Endothelial cell of umbilical vein (primary cell): Measurements from ENCODE around the gene PRRT4. TPM values are rescaled to one million over a fixed set of nuclear protein-coding genes. Genes with fewer than 3 reads are reported as not detected.

Experiments used
- BruUV-seq: library from RNA; stranded (reverse); fragments of 400-500 nt; replicated peaks from 2 replicates; lab custom pipeline; 2021; lab: Mats Ljungman, UMichigan
- CTCF ChIA-PET: fragments of 300-600, 350-600 bp; sonication (Branson Sonifier 250); formaldehyde crosslinking; loops from one replicate; lab custom pipeline; 2021; ENCODE audit warnings: antibody characterized with exemption, inconsistent platforms; lab: Charles Lee
- POLR2A ChIA-PET: fragments of 300-600, 350-600 bp; sonication (Branson Sonifier 250); formaldehyde crosslinking; loops from one replicate; lab custom pipeline; 2021; ENCODE audit warnings: antibody characterized with exemption, inconsistent platforms; lab: Charles Lee
- DNase-seq: peaks from one replicate; pipeline ENCODE4 v3.0.0-alpha.2; 2011; ENCODE audit warnings: low read depth, low spot score
- FAIRE-seq: peaks from 2 replicates; lab custom pipeline; 2011; peaks lifted over from hg19 to GRCh38; lab: Jason Lieb, UNC
- H2AFZ ChIP-seq: 2 replicates; pipeline ENCODE4 v1.6.0; 2012; ENCODE audit warnings: low read depth, low read length, control low read depth, inconsistent platforms
- H3K27ac ChIP-seq: 2 replicates; pipeline ENCODE4 v1.5.1; 2011; ENCODE audit warnings: low read depth, mild to moderate bottlenecking, control low read depth, low read length, moderate library complexity; ENCODE audit not compliant: insufficient read depth
- H3K27me3 ChIP-seq, 2 experiments: 2 replicates each; pipeline versions ENCODE4 v1.6.0 to v1.6.1; 2011; ENCODE audit warnings: low read length in 2 of 2, mixed read lengths in 1 of 2; ENCODE audit not compliant: control insufficient read depth in 2 of 2, insufficient read depth in 2 of 2
- H3K36me3 ChIP-seq, 2 experiments: 2 replicates in 1 of 2; 3 replicates in 1 of 2; pipeline ENCODE4 v1.5.1; 2011; ENCODE audit warnings: low read length in 2 of 2, mild to moderate bottlenecking in 1 of 2, moderate library complexity in 1 of 2; ENCODE audit not compliant: control insufficient read depth in 2 of 2, insufficient read depth in 2 of 2; ENCODE audit errors: extremely low read depth in 1 of 2
- H3K4me1 ChIP-seq: 3 replicates; pipeline ENCODE4 v1.5.1; 2011; ENCODE audit warnings: mild to moderate bottlenecking, low read length; ENCODE audit not compliant: control insufficient read depth, insufficient read depth; ENCODE audit errors: extremely low read depth
- H3K4me2 ChIP-seq: 2 replicates; pipeline ENCODE4 v1.6.1; 2011; ENCODE audit warnings: low read length, control low read depth, mixed read lengths; ENCODE audit not compliant: insufficient read depth
- H3K4me3 ChIP-seq, 3 experiments: fragments of 200-600 bp in 1 of 3; sonication (generic), shearing (Covaris generic) in 1 of 3; replicated peaks in 1 of 3; 2 replicates each; pipeline ENCODE4 v1.5.1; 2011 to 2016; ENCODE audit warnings: control low read depth in 3 of 3, low read length in 3 of 3, mild to moderate bottlenecking in 2 of 3, inconsistent platforms in 1 of 3, low read depth in 1 of 3, moderate library complexity in 1 of 3; ENCODE audit not compliant: insufficient read depth in 1 of 3
- H3K79me2 ChIP-seq: 2 replicates; pipeline ENCODE4 v1.6.0; 2012; ENCODE audit warnings: low read length, inconsistent platforms; ENCODE audit not compliant: control insufficient read depth, insufficient read depth
- H3K9ac ChIP-seq: replicated peaks from 2 replicates; pipeline ENCODE3; 2011; ENCODE audit warnings: low read length, control low read depth; ENCODE audit not compliant: insufficient read depth; ENCODE audit errors: extremely low read depth
- H3K9me1 ChIP-seq: replicated peaks from 3 replicates; pipeline ENCODE4 v1.6.0; 2011; ENCODE audit warnings: mild to moderate bottlenecking, low read length; ENCODE audit not compliant: control insufficient read depth, insufficient read depth; ENCODE audit errors: extremely low read depth
- H3K9me3 ChIP-seq: replicated peaks from 2 replicates; pipeline ENCODE4 v1.5.1; 2012; ENCODE audit warnings: low read length, inconsistent platforms; ENCODE audit not compliant: control insufficient read depth, insufficient read depth
- H4K20me1 ChIP-seq: replicated peaks from 2 replicates; pipeline ENCODE3; 2011; ENCODE audit warnings: mild to moderate bottlenecking, low read length; ENCODE audit not compliant: control insufficient read depth, insufficient read depth; ENCODE audit errors: extremely low read depth
- EZH2 ChIP-seq: IDR thresholded peaks from 2 replicates; pipeline ENCODE4 v1.6.1; 2012; ENCODE audit warnings: borderline replicate concordance, low read depth, mild to moderate bottlenecking, moderate library complexity, low read length, inconsistent platforms; ENCODE audit not compliant: severe bottlenecking
- FOS ChIP-seq: IDR thresholded peaks from 2 replicates; pipeline ENCODE4 v1.6.1; 2011; ENCODE audit warnings: mild to moderate bottlenecking, low read length, moderate library complexity, borderline replicate concordance; ENCODE audit not compliant: insufficient read depth
- GATA2 ChIP-seq: IDR thresholded peaks from 2 replicates; pipeline ENCODE4 v1.7.0; 2011; ENCODE audit warnings: low read depth, mild to moderate bottlenecking, moderate library complexity, mixed read lengths, low read length; ENCODE audit not compliant: insufficient read length, insufficient read depth
- JUN ChIP-seq: IDR thresholded peaks from 2 replicates; pipeline ENCODE4 v1.6.1; 2011; ENCODE audit warnings: borderline replicate concordance, low read depth; ENCODE audit not compliant: insufficient read length, insufficient read depth
- MAX ChIP-seq: IDR thresholded peaks from 2 replicates; pipeline ENCODE4 v1.6.1; 2011; ENCODE audit not compliant: insufficient read depth, insufficient read length
- MYC ChIP-seq: IDR thresholded peaks from one replicate; pipeline ENCODE4 v1.6.1; 2011; ENCODE audit warnings: mild to moderate bottlenecking, low read depth, low read length
- POLR2A ChIP-seq: IDR thresholded peaks from 2 replicates; pipeline ENCODE4 v1.6.1; 2012; ENCODE audit warnings: low read depth, mild to moderate bottlenecking, control low read depth, low read length
- POLR2AphosphoS5 ChIP-seq: IDR thresholded peaks from 2 replicates; pipeline ENCODE4 v1.6.1; 2012; ENCODE audit warnings: low read depth, mild to moderate bottlenecking, control low read depth, low read length, moderate library complexity; ENCODE audit not compliant: insufficient read depth
- dilution Hi-C: fragments of 300-500 bp; cut with MboI; formaldehyde crosslinking; loops from one replicate; pipeline ENCODE4 v1.15.0; 2019; ENCODE audit warnings: low sequenced_read_pairs; ENCODE audit not compliant: extremely low pct_ligation_motif_present
- intact Hi-C: fragments of 100-400 bp; cut with micrococcal nuclease; formaldehyde crosslinking; loops from one replicate; pipeline ENCODE4 v1.10.0; 2022
- polyA plus RNA-seq, 4 experiments: library from polyadenylated mRNA; depleted of rRNA in 3 of 4; stranded (reverse) in 3 of 4; unstranded in 1 of 4; fragments of >200 nt; gene quantifications; 2 replicates each; pipeline versions ENCODE4 v1.2.1 to v1.2.3, GENCODE V29; 2011 to 2012; ENCODE audit warnings: missing spikeins in 1 of 4
- total RNA-seq: library from RNA; stranded (reverse); gene quantifications from 2 replicates; pipeline ENCODE4 v1.2.3, GENCODE V29; 2021
- TF ChIP-seq, protein P1 (sequence below), 2 donors: IDR thresholded peaks; 1 replicate in 1 of 2; 2 replicates in 1 of 2; pipeline ENCODE4 v1.5.1; 2011; ENCODE audit warnings: low read length in 2 of 2, mild to moderate bottlenecking in 2 of 2, moderate library complexity in 2 of 2, control low read depth in 1 of 2, inconsistent platforms in 1 of 2, low read depth in 1 of 2; ENCODE audit not compliant: insufficient read depth in 1 of 2; ENCODE audit errors: extremely low read depth in 1 of 2

Gene PRRT4
- total and polyA plus RNA-seq, 2 donors (not counting 3 experiments of a cell fraction or from before 2014, with no cell fraction given), result 0.03 TPM; not detected in 1

DNA sequence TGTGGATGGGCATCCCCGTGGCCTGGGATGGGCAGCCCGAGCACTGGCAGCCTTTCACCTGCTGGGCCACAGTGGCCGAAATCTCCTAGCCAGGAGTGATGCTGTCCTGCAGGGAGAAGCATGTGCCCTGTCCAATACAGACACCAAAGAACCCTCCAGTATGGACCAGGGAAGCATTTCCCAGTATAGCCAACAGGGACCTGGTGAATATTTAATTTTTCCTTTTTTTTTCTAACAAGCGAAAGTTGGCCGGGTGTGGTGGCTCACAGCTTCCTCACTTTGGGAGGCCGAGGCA, 37.3 kb upstream of the PRRT4 start:
- no peak for FAIRE-seq
- H3K27me3 ChIP-seq, result no peaks in the 10 kb centered on the region
- H3K4me2 ChIP-seq, result no peak overlapping the region
- no peak overlapping the region for H3K9ac ChIP-seq
- H3K4me1 ChIP-seq, result peaks cover 2% of the 10 kb centered on the region
- H2AFZ ChIP-seq, result no peak overlapping the region
- no peak for DNase-seq
- no peaks in the 10 kb centered on the region for H4K20me1 ChIP-seq
- ChIA-PET POLR2A (no interaction called here), CTCF (interaction anchor here (1.5 to 4.7 kb wide), 6 partner anchors 10 to 51 kb away, joined by 6 to 74 read pairs (median 16); partner anchors contain the start of gene IMPDH1)
- H3K9me1 ChIP-seq, result no peaks in the 10 kb centered on the region
- H3K27ac ChIP-seq, result no peak overlapping the region
- intact Hi-C loops (loop anchor here (1.0 kb wide), 2 partner anchors 27 to 61 kb away; no protein-coding TSS in a partner anchor), dilution Hi-C loops (no loop called here)
- no TSS peak for BruUV-seq
- peaks cover 6% of the 10 kb centered on the region for H3K79me2 ChIP-seq
- H3K4me3 ChIP-seq, result no peak overlapping the region
- no peak for TF ChIP-seq MYC
- no peak for TF ChIP-seq GATA2
- TF ChIP-seq POLR2AphosphoS5, result no peak
- TF ChIP-seq, protein P1, sequence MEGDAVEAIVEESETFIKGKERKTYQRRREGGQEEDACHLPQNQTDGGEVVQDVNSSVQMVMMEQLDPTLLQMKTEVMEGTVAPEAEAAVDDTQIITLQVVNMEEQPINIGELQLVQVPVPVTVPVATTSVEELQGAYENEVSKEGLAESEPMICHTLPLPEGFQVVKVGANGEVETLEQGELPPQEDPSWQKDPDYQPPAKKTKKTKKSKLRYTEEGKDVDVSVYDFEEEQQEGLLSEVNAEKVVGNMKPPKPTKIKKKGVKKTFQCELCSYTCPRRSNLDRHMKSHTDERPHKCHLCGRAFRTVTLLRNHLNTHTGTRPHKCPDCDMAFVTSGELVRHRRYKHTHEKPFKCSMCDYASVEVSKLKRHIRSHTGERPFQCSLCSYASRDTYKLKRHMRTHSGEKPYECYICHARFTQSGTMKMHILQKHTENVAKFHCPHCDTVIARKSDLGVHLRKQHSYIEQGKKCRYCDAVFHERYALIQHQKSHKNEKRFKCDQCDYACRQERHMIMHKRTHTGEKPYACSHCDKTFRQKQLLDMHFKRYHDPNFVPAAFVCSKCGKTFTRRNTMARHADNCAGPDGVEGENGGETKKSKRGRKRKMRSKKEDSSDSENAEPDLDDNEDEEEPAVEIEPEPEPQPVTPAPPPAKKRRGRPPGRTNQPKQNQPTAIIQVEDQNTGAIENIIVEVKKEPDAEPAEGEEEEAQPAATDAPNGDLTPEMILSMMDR (IDR thresholded peaks at IDR 0.05; ENCODE audit: extremely low read depth in 1 of 2, insufficient read depth in 1 of 2, low read depth in 1 of 2, low read length in 2 of 2), result no peak
- TF ChIP-seq JUN, result no peak
- TF ChIP-seq EZH2, result no peak
- no peak for TF ChIP-seq MAX
- TF ChIP-seq FOS, result no peak
- TF ChIP-seq POLR2A, result no peak
- H3K9me3 ChIP-seq, result no peaks in the 10 kb centered on the region
- peaks cover 6 to 56% of the 10 kb centered on the region in 2 experiments for H3K36me3 ChIP-seq
